SK-N-SH treated with all-trans-retinoic acid at 6 μM for 48 hours (cell line): Measurements from ENCODE around the gene COPS9.

Experiments used
- ATAC-seq: fragments of 200-7000 bp; cut with Tn5 transposase; 3 replicates; pipeline ENCODE4 v1.9.1; 2020; ENCODE audit warnings: mild to moderate bottlenecking, moderate library complexity
- ARNTL ChIP-seq: fragments of 450-650 bp; formaldehyde crosslinking; IDR thresholded peaks from 2 replicates; pipeline ENCODE4 v1.5.0; 2020; ENCODE audit warnings: low read depth, mild to moderate bottlenecking, moderate library complexity, borderline replicate concordance
- BACH2 ChIP-seq: fragments of 250-450 bp; sonication (Bioruptor Pico); IDR thresholded peaks from 2 replicates; pipeline ENCODE4 v1.9.0; 2021; ENCODE audit warnings: mild to moderate bottlenecking, borderline replicate concordance
- CSDC2 ChIP-seq: fragments of 250-450 bp; sonication (Bioruptor Pico); IDR thresholded peaks from 2 replicates; pipeline ENCODE4 v1.5.0; 2020; ENCODE audit warnings: mild to moderate bottlenecking, moderate library complexity
- ESRRG ChIP-seq: fragments of 250-450 bp; sonication (Bioruptor Pico); IDR thresholded peaks from 2 replicates; pipeline ENCODE4 v1.6.1; 2021; ENCODE audit warnings: mild to moderate bottlenecking
- GLIS3 ChIP-seq: fragments of 250-450 bp; sonication (Bioruptor Pico); IDR thresholded peaks from 2 replicates; pipeline ENCODE4 v1.5.0; 2020; ENCODE audit warnings: mild to moderate bottlenecking, moderate library complexity
- ISL1 ChIP-seq: fragments of 250-450 bp; sonication (Bioruptor Pico); IDR thresholded peaks from 2 replicates; pipeline ENCODE4 v2.1.2; 2022; ENCODE audit warnings: mild to moderate bottlenecking, moderate library complexity
- OSR1 ChIP-seq: fragments of 250-450 bp; sonication (Bioruptor Pico); IDR thresholded peaks from 2 replicates; pipeline ENCODE4 v1.8.0; 2022; ENCODE audit warnings: moderate library complexity, mild to moderate bottlenecking, inconsistent platforms
- PPARA ChIP-seq: fragments of 250-450 bp; sonication (Bioruptor Pico); IDR thresholded peaks from 2 replicates; pipeline ENCODE4 v1.5.0; 2020; ENCODE audit warnings: mild to moderate bottlenecking, borderline replicate concordance
- SNAI2 ChIP-seq: fragments of 250-450 bp; sonication (Bioruptor Pico); IDR thresholded peaks from 2 replicates; pipeline ENCODE4 v1.5.0; 2020; ENCODE audit warnings: mild to moderate bottlenecking, moderate library complexity
- TOX ChIP-seq: fragments of 250-450 bp; sonication (Bioruptor Pico); IDR thresholded peaks from 2 replicates; pipeline ENCODE4 v1.8.0; 2021; ENCODE audit warnings: mild to moderate bottlenecking, moderate library complexity, borderline replicate concordance
- ZC3H10 ChIP-seq: fragments of 250-450 bp; sonication (Bioruptor Pico); IDR thresholded peaks from 2 replicates; pipeline ENCODE4 v1.5.1; 2021; ENCODE audit warnings: mild to moderate bottlenecking, moderate library complexity
- ZFP30 ChIP-seq: fragments of 450-650 bp; formaldehyde crosslinking; IDR thresholded peaks from 2 replicates; pipeline ENCODE4 v1.5.0; 2022; ENCODE audit warnings: mild to moderate bottlenecking, moderate library complexity
- ZNF565 ChIP-seq: fragments of 450-650 bp; formaldehyde crosslinking; conservative IDR thresholded peaks from 2 replicates; pipeline ENCODE4 v1.5.0; 2020; ENCODE audit warnings: low read depth, mild to moderate bottlenecking, moderate library complexity
- ZNF70 ChIP-seq: fragments of 450-650 bp; formaldehyde crosslinking; IDR thresholded peaks from 2 replicates; pipeline ENCODE4 v1.5.0; 2020; ENCODE audit warnings: mild to moderate bottlenecking, moderate library complexity
- ZNF8 ChIP-seq: fragments of 450-650 bp; formaldehyde crosslinking; IDR thresholded peaks from 2 replicates; pipeline ENCODE4 v1.5.0; 2020; ENCODE audit warnings: mild to moderate bottlenecking, moderate library complexity
- TF ChIP-seq, protein P1 (sequence below): fragments of 250-450 bp; sonication (Bioruptor Pico); IDR thresholded peaks from 2 replicates; pipeline ENCODE4 v1.5.1; 2021; ENCODE audit warnings: mild to moderate bottlenecking, moderate library complexity
- TF ChIP-seq, protein P2 (sequence below): fragments of 250-450 bp; sonication (Bioruptor Pico); IDR thresholded peaks from 2 replicates; pipeline ENCODE4 v1.5.1; 2020; ENCODE audit warnings: low read depth, mild to moderate bottlenecking, moderate library complexity
- TF ChIP-seq, protein P3 (sequence below): fragments of 250-450 bp; sonication (Bioruptor Pico); IDR thresholded peaks from 2 replicates; pipeline ENCODE4 v1.8.0; 2021; ENCODE audit warnings: low read depth, mild to moderate bottlenecking, moderate library complexity, borderline replicate concordance
- TF ChIP-seq, protein P4 (sequence below): fragments of 250-450 bp; sonication (Bioruptor Pico); IDR thresholded peaks from 2 replicates; pipeline ENCODE4 v1.8.0; 2020; ENCODE audit warnings: mild to moderate bottlenecking, moderate library complexity, borderline replicate concordance
- TF ChIP-seq, protein P5 (sequence below): fragments of 250-450 bp; sonication (Bioruptor Pico); IDR thresholded peaks from 2 replicates; pipeline ENCODE4 v1.5.0; 2020; ENCODE audit warnings: mild to moderate bottlenecking, moderate library complexity

Gene COPS9

DNA sequence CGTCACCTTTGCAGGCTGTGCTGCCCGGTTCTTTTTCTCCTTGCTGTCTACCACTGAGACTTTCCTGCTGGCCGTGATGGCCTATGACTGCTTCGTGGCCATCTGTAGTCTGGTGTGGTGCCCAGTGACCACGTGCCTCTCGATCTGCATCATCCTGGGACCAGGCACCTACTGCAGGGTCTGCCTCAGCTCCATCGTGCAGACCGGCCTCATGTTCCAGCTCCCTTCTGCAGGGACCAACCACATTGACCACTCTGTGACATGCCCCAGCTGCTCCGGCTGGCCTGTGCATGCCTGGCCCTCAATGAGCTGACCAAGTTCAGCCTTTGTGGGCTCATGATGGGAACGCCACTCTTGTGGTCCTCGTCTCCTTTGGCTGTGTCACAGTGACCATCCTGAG is 26.7 kb downstream of the COPS9 start (continued):
- TF ChIP-seq, protein P1, sequence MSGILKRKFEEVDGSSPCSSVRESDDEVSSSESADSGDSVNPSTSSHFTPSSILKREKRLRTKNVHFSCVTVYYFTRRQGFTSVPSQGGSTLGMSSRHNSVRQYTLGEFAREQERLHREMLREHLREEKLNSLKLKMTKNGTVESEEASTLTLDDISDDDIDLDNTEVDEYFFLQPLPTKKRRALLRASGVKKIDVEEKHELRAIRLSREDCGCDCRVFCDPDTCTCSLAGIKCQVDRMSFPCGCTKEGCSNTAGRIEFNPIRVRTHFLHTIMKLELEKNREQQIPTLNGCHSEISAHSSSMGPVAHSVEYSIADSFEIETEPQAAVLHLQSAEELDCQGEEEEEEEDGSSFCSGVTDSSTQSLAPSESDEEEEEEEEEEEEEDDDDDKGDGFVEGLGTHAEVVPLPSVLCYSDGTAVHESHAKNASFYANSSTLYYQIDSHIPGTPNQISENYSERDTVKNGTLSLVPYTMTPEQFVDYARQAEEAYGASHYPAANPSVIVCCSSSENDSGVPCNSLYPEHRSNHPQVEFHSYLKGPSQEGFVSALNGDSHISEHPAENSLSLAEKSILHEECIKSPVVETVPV (CRISPR knock-in tag), result no peak
- TF ChIP-seq ZFP30 (no peak), ESRRG (CRISPR knock-in tag) (no peak), ZC3H10 (CRISPR knock-in tag) (no peak), ZNF565 (CRISPR knock-in tag) (no peak)

DNA sequence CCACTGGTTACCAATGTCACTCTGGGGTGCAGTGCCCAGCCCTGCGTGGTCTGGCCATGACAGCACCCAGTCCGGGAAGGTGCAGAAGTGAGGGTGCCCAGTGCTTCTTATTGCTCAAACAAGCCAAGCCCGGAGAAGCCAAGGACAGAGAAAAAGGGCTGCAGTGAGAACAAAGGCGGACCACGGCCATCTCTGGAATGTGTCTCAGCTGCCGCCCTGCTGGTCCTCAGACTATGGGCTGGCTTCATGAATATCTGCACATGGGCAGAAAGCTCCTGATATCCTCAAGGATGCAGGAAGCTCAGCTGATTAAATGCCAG is 28.7 kb downstream of the COPS9 start:
- no peak for TF ChIP-seq TOX (CRISPR knock-in tag)
- TF ChIP-seq ARNTL, result no peak
- no peak for TF ChIP-seq ZNF565 (CRISPR knock-in tag)
- TF ChIP-seq, protein P2, sequence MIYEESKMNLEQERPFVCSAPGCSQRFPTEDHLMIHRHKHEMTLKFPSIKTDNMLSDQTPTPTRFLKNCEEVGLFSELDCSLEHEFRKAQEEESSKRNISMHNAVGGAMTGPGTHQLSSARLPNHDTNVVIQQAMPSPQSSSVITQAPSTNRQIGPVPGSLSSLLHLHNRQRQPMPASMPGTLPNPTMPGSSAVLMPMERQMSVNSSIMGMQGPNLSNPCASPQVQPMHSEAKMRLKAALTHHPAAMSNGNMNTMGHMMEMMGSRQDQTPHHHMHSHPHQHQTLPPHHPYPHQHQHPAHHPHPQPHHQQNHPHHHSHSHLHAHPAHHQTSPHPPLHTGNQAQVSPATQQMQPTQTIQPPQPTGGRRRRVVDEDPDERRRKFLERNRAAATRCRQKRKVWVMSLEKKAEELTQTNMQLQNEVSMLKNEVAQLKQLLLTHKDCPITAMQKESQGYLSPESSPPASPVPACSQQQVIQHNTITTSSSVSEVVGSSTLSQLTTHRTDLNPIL (CRISPR knock-in tag), result no peak
- no peak for TF ChIP-seq BACH2 (CRISPR knock-in tag)
- no peak for TF ChIP-seq OSR1 (CRISPR knock-in tag)
- TF ChIP-seq, protein P3, sequence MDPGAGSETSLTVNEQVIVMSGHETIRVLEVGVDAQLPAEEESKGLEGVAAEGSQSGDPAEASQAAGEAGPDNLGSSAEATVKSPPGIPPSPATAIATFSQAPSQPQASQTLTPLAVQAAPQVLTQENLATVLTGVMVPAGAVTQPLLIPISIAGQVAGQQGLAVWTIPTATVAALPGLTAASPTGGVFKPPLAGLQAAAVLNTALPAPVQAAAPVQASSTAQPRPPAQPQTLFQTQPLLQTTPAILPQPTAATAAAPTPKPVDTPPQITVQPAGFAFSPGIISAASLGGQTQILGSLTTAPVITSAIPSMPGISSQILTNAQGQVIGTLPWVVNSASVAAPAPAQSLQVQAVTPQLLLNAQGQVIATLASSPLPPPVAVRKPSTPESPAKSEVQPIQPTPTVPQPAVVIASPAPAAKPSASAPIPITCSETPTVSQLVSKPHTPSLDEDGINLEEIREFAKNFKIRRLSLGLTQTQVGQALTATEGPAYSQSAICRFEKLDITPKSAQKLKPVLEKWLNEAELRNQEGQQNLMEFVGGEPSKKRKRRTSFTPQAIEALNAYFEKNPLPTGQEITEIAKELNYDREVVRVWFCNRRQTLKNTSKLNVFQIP, result no peak
- TF ChIP-seq, protein P1 (CRISPR knock-in tag), result no peak
- no peak for TF ChIP-seq ZNF8 (CRISPR knock-in tag)
- TF ChIP-seq, protein P4, sequence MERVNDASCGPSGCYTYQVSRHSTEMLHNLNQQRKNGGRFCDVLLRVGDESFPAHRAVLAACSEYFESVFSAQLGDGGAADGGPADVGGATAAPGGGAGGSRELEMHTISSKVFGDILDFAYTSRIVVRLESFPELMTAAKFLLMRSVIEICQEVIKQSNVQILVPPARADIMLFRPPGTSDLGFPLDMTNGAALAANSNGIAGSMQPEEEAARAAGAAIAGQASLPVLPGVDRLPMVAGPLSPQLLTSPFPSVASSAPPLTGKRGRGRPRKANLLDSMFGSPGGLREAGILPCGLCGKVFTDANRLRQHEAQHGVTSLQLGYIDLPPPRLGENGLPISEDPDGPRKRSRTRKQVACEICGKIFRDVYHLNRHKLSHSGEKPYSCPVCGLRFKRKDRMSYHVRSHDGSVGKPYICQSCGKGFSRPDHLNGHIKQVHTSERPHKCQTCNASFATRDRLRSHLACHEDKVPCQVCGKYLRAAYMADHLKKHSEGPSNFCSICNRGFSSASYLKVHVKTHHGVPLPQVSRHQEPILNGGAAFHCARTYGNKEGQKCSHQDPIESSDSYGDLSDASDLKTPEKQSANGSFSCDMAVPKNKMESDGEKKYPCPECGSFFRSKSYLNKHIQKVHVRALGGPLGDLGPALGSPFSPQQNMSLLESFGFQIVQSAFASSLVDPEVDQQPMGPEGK (CRISPR knock-in tag), result no peak
- TF ChIP-seq GLIS3 (CRISPR knock-in tag), result no peak
- TF ChIP-seq ISL1, result no peak
- TF ChIP-seq, protein P5, sequence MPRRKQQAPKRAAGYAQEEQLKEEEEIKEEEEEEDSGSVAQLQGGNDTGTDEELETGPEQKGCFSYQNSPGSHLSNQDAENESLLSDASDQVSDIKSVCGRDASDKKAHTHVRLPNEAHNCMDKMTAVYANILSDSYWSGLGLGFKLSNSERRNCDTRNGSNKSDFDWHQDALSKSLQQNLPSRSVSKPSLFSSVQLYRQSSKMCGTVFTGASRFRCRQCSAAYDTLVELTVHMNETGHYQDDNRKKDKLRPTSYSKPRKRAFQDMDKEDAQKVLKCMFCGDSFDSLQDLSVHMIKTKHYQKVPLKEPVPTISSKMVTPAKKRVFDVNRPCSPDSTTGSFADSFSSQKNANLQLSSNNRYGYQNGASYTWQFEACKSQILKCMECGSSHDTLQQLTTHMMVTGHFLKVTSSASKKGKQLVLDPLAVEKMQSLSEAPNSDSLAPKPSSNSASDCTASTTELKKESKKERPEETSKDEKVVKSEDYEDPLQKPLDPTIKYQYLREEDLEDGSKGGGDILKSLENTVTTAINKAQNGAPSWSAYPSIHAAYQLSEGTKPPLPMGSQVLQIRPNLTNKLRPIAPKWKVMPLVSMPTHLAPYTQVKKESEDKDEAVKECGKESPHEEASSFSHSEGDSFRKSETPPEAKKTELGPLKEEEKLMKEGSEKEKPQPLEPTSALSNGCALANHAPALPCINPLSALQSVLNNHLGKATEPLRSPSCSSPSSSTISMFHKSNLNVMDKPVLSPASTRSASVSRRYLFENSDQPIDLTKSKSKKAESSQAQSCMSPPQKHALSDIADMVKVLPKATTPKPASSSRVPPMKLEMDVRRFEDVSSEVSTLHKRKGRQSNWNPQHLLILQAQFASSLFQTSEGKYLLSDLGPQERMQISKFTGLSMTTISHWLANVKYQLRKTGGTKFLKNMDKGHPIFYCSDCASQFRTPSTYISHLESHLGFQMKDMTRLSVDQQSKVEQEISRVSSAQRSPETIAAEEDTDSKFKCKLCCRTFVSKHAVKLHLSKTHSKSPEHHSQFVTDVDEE (CRISPR knock-in tag), result no peak
- TF ChIP-seq SNAI2 (CRISPR knock-in tag), result no peak
- TF ChIP-seq ZFP30, result no peak
- no peak for TF ChIP-seq ZNF70 (CRISPR knock-in tag)
- no peak for TF ChIP-seq CSDC2 (CRISPR knock-in tag)
- TF ChIP-seq PPARA, result no peak
- no peak for ATAC-seq

DNA sequence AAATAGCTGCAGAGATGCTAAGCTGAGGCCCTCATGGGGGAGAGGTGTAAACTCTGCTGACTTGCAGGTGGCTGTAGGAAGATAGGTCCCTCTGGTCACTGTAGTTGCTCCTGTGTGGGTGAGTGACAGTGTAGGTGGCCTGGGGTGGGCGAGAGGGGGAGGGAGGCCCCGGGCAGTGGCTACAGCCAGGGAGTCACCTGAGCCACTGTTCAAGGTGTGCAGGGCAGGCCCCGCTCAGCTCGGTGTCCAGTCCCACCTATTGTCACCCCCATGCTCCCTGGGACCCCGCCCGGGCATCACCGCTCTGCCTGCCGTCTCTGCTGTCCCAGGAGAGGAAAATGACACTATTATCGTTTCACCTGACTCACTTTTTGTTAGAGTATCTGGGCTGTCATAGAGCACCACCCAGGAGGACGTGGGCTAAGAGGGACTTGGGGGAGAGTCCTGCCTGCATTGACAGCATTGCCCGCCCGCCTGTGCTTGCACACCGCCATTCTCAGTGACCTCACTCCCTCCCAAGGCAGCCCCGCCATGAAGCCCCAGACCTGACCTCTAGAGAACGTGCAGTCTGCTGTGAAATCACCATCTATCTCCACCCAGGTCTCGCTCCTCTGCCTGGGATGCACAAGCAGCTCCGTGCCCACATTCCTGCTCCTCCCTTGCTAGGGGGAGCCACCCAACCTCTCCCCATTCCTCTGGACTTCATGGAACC is 29.2 kb downstream of the COPS9 start:
- no peak for TF ChIP-seq ISL1
- TF ChIP-seq TOX (CRISPR knock-in tag), result no peak
- TF ChIP-seq GLIS3 (CRISPR knock-in tag), result no peak
- TF ChIP-seq, protein P3, result no peak
- TF ChIP-seq, all 23 proteins: peak for 0
- ATAC-seq, result no peak
